Mesenchymal stem cell (in vitro differentiated cells and primary cell): ENCODE data around the gene CCR9.

Experiments used
- DNase-seq: peaks from one replicate; pipeline ENCODE4 v3.0.0-alpha.2; 2013
- H2AFZ ChIP-seq: one replicate; pipeline ENCODE4 v1.6.1; 2013; ENCODE audit warnings: low read depth, mild to moderate bottlenecking, control low read depth, inconsistent platforms, low read length, moderate library complexity
- H2AK5ac ChIP-seq: 2 replicates; pipeline ENCODE4 v1.6.1; 2013; ENCODE audit warnings: low read length, moderate library complexity, mild to moderate bottlenecking, inconsistent platforms; ENCODE audit not compliant: severe bottlenecking
- H2BK120ac ChIP-seq: one replicate; pipeline ENCODE4 v1.6.1; 2013; ENCODE audit warnings: low read depth, mild to moderate bottlenecking, inconsistent platforms, low read length, moderate library complexity
- H2BK12ac ChIP-seq, 2 experiments: one replicate each; pipeline ENCODE4 v1.6.1; 2013; ENCODE audit warnings: inconsistent platforms in 2 of 2, low read length in 2 of 2, mild to moderate bottlenecking in 2 of 2, moderate library complexity in 2 of 2, control low read depth in 1 of 2
- H2BK15ac ChIP-seq: one replicate; pipeline ENCODE4 v1.6.1; 2013; ENCODE audit warnings: mild to moderate bottlenecking, low read depth, inconsistent platforms; ENCODE audit not compliant: poor library complexity, severe bottlenecking
- H2BK5ac ChIP-seq: 2 replicates; pipeline ENCODE4 v1.6.1; 2013; ENCODE audit warnings: low read depth, mild to moderate bottlenecking, low read length, control low read depth, inconsistent platforms; ENCODE audit not compliant: poor library complexity, severe bottlenecking
- H3K14ac ChIP-seq, 2 experiments: one replicate each; pipeline ENCODE4 v1.6.1; 2013; ENCODE audit warnings: inconsistent platforms in 2 of 2, low read length in 2 of 2, control low read depth in 1 of 2, mild to moderate bottlenecking in 1 of 2, moderate library complexity in 1 of 2
- H3K18ac ChIP-seq, 2 experiments: one replicate each; pipeline ENCODE4 v1.6.1; 2013; ENCODE audit warnings: inconsistent platforms in 2 of 2, low read length in 2 of 2, control low read depth in 1 of 2, low read depth in 1 of 2, mild to moderate bottlenecking in 1 of 2
- H3K23ac ChIP-seq, 2 experiments: one replicate each; pipeline ENCODE4 v1.6.1; 2013; ENCODE audit warnings: inconsistent platforms in 2 of 2, low read length in 2 of 2, mild to moderate bottlenecking in 2 of 2, moderate library complexity in 2 of 2, control low read depth in 1 of 2
- H3K27ac ChIP-seq: 2 replicates; pipeline ENCODE4 v1.5.1; 2013; ENCODE audit warnings: mild to moderate bottlenecking, moderate library complexity, low read length, control low read depth, inconsistent platforms; ENCODE audit not compliant: poor library complexity, severe bottlenecking
- H3K27me3 ChIP-seq, 2 experiments: 2 replicates each; pipeline versions ENCODE4 v1.6.1 to v1.7.0; 2013; ENCODE audit warnings: low read length in 2 of 2, mild to moderate bottlenecking in 2 of 2, moderate library complexity in 2 of 2, control low read depth in 1 of 2, inconsistent platforms in 1 of 2; ENCODE audit not compliant: control insufficient read depth in 1 of 2, insufficient read depth in 1 of 2
- H3K36me3 ChIP-seq, 2 experiments: 2 replicates each; pipeline versions ENCODE4 v1.6.1 to v1.7.0; 2013; ENCODE audit warnings: low read length in 2 of 2, control low read depth in 1 of 2, inconsistent platforms in 1 of 2, low read depth in 1 of 2, mild to moderate bottlenecking in 1 of 2; ENCODE audit not compliant: insufficient read depth in 2 of 2, control insufficient read depth in 1 of 2
- H3K4ac ChIP-seq, 2 experiments: one replicate each; pipeline ENCODE4 v1.6.1; 2013; ENCODE audit warnings: inconsistent platforms in 2 of 2, low read length in 2 of 2, mild to moderate bottlenecking in 2 of 2, moderate library complexity in 2 of 2, control low read depth in 1 of 2, low read depth in 1 of 2
- H3K4me1 ChIP-seq: 2 replicates; pipeline ENCODE4 v1.6.1; 2013; ENCODE audit warnings: low read depth, low read length, control low read depth; ENCODE audit not compliant: control insufficient read depth, insufficient read depth
- H3K4me2 ChIP-seq: 2 replicates; pipeline ENCODE4 v1.6.1; 2013; ENCODE audit warnings: low read length, mild to moderate bottlenecking, inconsistent platforms; ENCODE audit not compliant: poor library complexity, severe bottlenecking
- H3K4me3 ChIP-seq, 2 experiments: 2 replicates each; pipeline versions ENCODE4 v1.5.1 to v1.7.0; 2013; ENCODE audit warnings: low read length in 2 of 2, mild to moderate bottlenecking in 2 of 2, control low read depth in 1 of 2, low read depth in 1 of 2; ENCODE audit not compliant: insufficient read depth in 1 of 2
- H3K79me1 ChIP-seq: replicated peaks from 2 replicates; pipeline ENCODE4 v1.6.1; 2013; ENCODE audit warnings: mild to moderate bottlenecking, control low read depth, low read length, inconsistent platforms; ENCODE audit not compliant: poor library complexity, severe bottlenecking
- H3K9ac ChIP-seq: 2 replicates; pipeline ENCODE4 v1.7.0; 2013; ENCODE audit warnings: mild to moderate bottlenecking, low read length, moderate library complexity
- H3K9me3 ChIP-seq: 2 replicates; pipeline ENCODE4 v1.7.0; 2013; ENCODE audit warnings: mild to moderate bottlenecking, low read length; ENCODE audit not compliant: control insufficient read depth
- H4K8ac ChIP-seq: one replicate; pipeline ENCODE4 v1.6.1; 2013; ENCODE audit warnings: inconsistent platforms, mild to moderate bottlenecking, low read length, moderate library complexity
- H4K91ac ChIP-seq: one replicate; pipeline ENCODE4 v1.6.1; 2013; ENCODE audit warnings: mild to moderate bottlenecking, low read length, inconsistent platforms
- WGBS: methylation state at CpG from one replicate; pipeline ENCODE4 v1.1.7; 2013; ENCODE audit warnings: mixed read lengths; 5-methylcytosine and 5-hydroxymethylcytosine counted together

CCR9 gene

DNA sequence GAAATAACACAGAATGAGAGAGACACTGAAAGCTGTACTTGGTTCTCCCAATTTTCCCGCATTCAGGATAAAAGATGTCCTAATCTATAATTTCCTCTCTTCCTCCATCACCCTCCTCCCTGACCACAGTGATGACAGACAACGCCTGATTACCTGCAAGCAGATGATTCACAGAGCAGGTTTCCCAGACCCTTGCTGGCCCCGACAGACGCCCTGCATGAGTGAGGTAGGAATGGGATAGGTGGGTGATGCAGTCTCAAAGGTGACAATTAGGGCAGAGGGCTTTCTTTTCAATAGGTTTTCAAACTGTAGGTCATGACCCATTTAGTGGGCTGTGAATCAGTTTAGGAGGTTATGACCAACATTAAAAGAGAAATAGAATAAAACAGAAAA, 51.7 kb downstream of the CCR9 start:
- no peaks in the 10 kb centered on the region for H3K9me3 ChIP-seq
- 100% methylated on average over 4 of the region's 4 CpGs for WGBS
- H4K91ac ChIP-seq, result no peak overlapping the region
- no peaks in the 10 kb centered on the region for H3K79me1 ChIP-seq
- H3K23ac ChIP-seq, result no peak overlapping the region
- H2AK5ac ChIP-seq, result no peak overlapping the region
- no peak overlapping the region for H2BK15ac ChIP-seq
- no peak overlapping the region for H3K4me2 ChIP-seq
- H3K27ac ChIP-seq, result no peak overlapping the region
- no peak overlapping the region for H2BK120ac ChIP-seq
- no peak overlapping the region for H2BK12ac ChIP-seq
- H3K9ac ChIP-seq, result no peak overlapping the region
- no peak overlapping the region for H3K4ac ChIP-seq
- no peak overlapping the region for H3K18ac ChIP-seq
- peaks cover 30 to 52% of the 10 kb centered on the region in 2 experiments for H3K36me3 ChIP-seq
- no peaks in the 10 kb centered on the region for H3K4me1 ChIP-seq
- DNase-seq, result no peak
- no peak overlapping the region for H2BK5ac ChIP-seq
- H2AFZ ChIP-seq, result no peak overlapping the region
- H3K27me3 ChIP-seq, result no peaks in the 10 kb centered on the region
- H3K4me3 ChIP-seq, result no peak overlapping the region
- H3K14ac ChIP-seq, result no peak overlapping the region
- no peak overlapping the region for H4K8ac ChIP-seq

DNA sequence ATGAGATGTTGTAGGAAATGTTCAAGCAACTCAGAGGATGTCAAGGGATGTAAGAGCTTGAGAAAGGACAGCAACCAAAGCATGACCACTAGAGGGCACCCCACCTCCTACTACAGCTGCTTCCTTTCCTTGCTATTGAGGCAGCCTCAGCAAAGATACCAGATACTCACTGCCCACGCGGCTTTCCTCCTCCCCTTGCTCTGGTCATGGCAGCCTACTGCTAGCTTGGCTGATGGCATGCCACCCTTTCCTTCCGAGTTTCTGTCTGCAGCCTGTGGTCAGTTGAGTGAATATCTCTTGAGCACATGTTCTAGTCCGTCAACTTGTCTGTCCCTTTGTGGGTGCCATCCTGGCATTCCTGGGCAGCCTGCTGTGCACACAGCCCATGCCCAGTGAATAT, 52.5 kb downstream of the CCR9 start:
- Histone ChIP-seq H2BK5ac (no peak overlapping the region), H3K79me1 (no peaks in the 10 kb centered on the region), H3K4me3 (no peak overlapping the region), H3K27ac (no peak overlapping the region), H2AK5ac (no peak overlapping the region), H3K27me3 (no peaks in the 10 kb centered on the region), H2AFZ (no peak overlapping the region), H3K9ac (peak overlapping the region; percentile 15), H2BK15ac (no peak overlapping the region), H2BK12ac (no peak overlapping the region), H3K14ac (no peak overlapping the region), H3K23ac (no peak overlapping the region), H3K9me3 (no peaks in the 10 kb centered on the region), H3K18ac (no peak overlapping the region), H2BK120ac (no peak overlapping the region), H3K36me3 (peaks cover 30 to 44% of the 10 kb centered on the region in 2 experiments), H4K8ac (no peak overlapping the region), H4K91ac (no peak overlapping the region), H3K4me2 (no peak overlapping the region), H3K4ac (no peak overlapping the region), H3K4me1 (no peaks in the 10 kb centered on the region)
- WGBS, result 36% methylated on average over 4 of the region's 4 CpGs
- DNase-seq, result peak; percentile 86

DNA sequence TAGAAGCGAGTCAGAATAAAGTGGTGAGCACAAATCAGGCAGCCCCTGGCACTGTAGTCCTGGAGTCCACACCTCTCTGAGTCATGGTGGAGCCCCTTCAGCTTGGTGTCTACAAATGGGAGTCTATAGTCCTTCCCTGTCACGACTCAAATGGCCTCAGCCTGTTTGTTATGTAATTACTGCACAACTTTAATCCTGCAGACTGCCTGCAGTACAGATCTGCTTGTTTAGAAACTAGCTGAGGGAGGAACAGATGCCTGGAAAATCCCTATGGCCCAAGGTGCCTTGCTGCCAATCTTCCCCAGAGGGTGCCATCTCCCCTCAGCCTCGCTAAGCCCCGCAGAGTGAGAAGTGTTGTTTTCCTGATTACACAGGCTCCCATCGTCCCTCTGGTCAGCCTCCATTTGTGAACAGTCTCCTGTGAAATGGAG, 53.0 kb downstream of the CCR9 start:
- peak overlapping the region; percentile 15 for H3K9ac ChIP-seq
- no peak overlapping the region for H2BK12ac ChIP-seq
- H3K14ac ChIP-seq, result no peak overlapping the region
- no peaks in the 10 kb centered on the region for H3K4me1 ChIP-seq
- H3K79me1 ChIP-seq, result no peaks in the 10 kb centered on the region
- H3K4ac ChIP-seq, result no peak overlapping the region
- no peak overlapping the region for H2BK120ac ChIP-seq
- peaks cover 30 to 39% of the 10 kb centered on the region in 2 experiments for H3K36me3 ChIP-seq
- no peak overlapping the region for H3K18ac ChIP-seq
- no peak overlapping the region for H4K8ac ChIP-seq
- no peak overlapping the region for H2AK5ac ChIP-seq
- H3K4me2 ChIP-seq, result no peak overlapping the region
- H3K4me3 ChIP-seq, result no peak overlapping the region
- no peak overlapping the region for H2BK15ac ChIP-seq
- no peak overlapping the region for H2AFZ ChIP-seq
- no peaks in the 10 kb centered on the region for H3K27me3 ChIP-seq
- no peak overlapping the region for H3K27ac ChIP-seq
- no peak overlapping the region for H4K91ac ChIP-seq
- no peaks in the 10 kb centered on the region for H3K9me3 ChIP-seq
- 80% methylated on average over 5 of the region's 5 CpGs for WGBS
- peak; percentile 49 for DNase-seq
- no peak overlapping the region for H3K23ac ChIP-seq
- H2BK5ac ChIP-seq, result no peak overlapping the region

DNA sequence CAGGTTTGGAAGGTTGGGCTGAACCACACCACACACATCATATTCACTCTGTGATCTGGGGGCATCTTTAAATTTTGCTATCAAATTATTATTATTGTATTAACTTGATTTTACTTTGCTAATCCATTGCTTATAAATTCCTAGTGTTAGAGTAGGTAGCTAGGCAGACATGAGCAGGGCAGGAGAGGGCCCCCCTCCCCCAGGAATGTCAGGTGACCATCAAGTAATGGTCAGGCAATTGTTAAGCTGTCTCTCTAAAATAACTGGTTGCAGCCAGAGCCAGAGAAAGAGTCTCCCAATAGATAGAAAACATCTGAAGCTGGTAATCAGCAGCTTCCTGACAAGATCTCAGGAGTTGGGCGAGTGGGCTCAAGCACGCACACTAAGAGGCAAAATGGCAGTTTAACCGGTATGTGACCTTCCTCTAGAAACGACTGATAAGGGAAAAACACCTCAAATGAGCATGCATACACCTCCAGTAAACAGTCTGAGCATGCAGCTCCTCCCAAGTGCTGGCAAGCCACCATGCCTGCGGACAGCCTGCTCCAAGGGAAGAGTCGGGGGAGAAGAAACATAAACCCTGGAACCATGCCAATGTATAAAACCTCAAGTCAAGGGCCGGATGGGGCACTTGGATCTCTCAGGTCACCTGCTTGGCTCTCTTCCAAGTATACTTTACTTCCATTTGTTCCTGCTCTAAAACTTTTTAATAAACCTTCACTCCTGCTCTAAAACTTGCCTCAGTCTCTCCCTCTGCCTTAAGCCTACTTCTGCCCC, 53.8 kb downstream of the CCR9 start:
- Histone ChIP-seq H3K4me2 (no peak overlapping the region), H3K27ac (no peak overlapping the region), H3K4me3 (no peak overlapping the region), H2AK5ac (no peak overlapping the region), H3K79me1 (no peaks in the 10 kb centered on the region), H2AFZ (no peak overlapping the region), H3K9ac (no peak overlapping the region), H3K36me3 (peaks cover 30 to 36% of the 10 kb centered on the region in 2 experiments), H4K8ac (no peak overlapping the region), H2BK120ac (no peak overlapping the region), H3K27me3 (no peaks in the 10 kb centered on the region), H3K14ac (no peak overlapping the region), H2BK12ac (no peak overlapping the region), H3K9me3 (no peaks in the 10 kb centered on the region), H3K4me1 (no peaks in the 10 kb centered on the region), H2BK15ac (no peak overlapping the region), H2BK5ac (no peak overlapping the region), H3K4ac (no peak overlapping the region), H4K91ac (no peak overlapping the region), H3K18ac (no peak overlapping the region), H3K23ac (no peak overlapping the region)
- 85% methylated on average over 7 of the region's 7 CpGs for WGBS
- DNase-seq, result no peak
